Esophagus muscularis mucosa (tissue), 4 donors: Measurements from ENCODE around the gene SCART1.
"Not testable (repeated sequence)": the region's sequence is repeated elsewhere in the genome, so short reads cannot be mapped to it uniquely, and the experiment has no call there.

Source experiments
- EP300 ChIP-seq: sonication (generic); formaldehyde crosslinking; IDR thresholded peaks from one replicate; pipeline ENCODE4 v1.6.1; 2017; ENCODE audit warnings: antibody characterized with exemption
- POLR2AphosphoS5 ChIP-seq, 2 donors: sonication (generic); formaldehyde crosslinking; IDR thresholded peaks; one replicate each; pipeline ENCODE4 v1.6.1; 2017; ENCODE audit warnings: antibody characterized with exemption in 2 of 2
- TF ChIP-seq, protein P1 (sequence below), 3 experiments: fragments of 200-600 bp in 2 of 3; fragments of 450-650 bp in 1 of 3; sonication (generic) in 2 of 3; IDR thresholded peaks; one replicate each; pipeline ENCODE4 v1.5.1; 2017 to 2019; ENCODE audit warnings: antibody characterized with exemption in 3 of 3, mild to moderate bottlenecking in 2 of 3, moderate library complexity in 1 of 3

DNA sequence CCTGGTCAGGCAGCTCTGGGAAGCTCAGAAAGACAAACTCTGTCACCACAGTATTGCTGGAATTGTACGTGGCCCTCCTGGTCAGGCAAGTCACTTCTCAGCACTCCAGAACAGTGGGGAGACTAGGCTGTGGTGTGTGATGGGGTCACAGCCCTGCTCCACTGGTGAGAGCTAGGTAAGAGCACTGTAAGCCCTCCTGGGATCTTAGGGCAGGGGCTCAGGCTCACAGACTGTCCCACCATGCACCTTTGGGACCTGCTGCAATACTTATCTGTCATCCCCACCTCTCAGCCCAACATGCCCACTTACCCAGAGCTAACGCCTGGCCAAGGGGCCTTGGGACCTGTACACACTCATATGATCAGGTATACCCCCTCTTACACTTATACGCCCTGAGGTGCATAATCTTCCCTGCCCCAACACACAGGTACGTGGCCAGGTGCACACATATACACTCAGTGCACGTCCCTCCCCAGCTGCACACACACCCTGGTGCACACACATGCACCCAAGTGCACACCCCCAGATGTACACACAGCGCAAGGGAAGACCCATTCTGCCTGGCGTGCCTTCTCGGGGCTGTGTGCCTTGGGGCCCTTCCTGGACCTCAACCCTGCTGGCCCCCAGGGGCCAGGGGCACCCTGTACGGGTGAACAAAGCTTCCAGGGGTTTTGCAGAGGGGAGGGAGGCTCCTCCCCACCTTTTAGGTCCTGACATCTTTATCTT is 21.7 kb upstream of the SCART1 start:
- TF ChIP-seq EP300; POLR2AphosphoS5 (IDR thresholded peaks at IDR 0.05): not testable (repeated sequence)
- TF ChIP-seq, protein P1, sequence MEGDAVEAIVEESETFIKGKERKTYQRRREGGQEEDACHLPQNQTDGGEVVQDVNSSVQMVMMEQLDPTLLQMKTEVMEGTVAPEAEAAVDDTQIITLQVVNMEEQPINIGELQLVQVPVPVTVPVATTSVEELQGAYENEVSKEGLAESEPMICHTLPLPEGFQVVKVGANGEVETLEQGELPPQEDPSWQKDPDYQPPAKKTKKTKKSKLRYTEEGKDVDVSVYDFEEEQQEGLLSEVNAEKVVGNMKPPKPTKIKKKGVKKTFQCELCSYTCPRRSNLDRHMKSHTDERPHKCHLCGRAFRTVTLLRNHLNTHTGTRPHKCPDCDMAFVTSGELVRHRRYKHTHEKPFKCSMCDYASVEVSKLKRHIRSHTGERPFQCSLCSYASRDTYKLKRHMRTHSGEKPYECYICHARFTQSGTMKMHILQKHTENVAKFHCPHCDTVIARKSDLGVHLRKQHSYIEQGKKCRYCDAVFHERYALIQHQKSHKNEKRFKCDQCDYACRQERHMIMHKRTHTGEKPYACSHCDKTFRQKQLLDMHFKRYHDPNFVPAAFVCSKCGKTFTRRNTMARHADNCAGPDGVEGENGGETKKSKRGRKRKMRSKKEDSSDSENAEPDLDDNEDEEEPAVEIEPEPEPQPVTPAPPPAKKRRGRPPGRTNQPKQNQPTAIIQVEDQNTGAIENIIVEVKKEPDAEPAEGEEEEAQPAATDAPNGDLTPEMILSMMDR (IDR thresholded peaks at IDR 0.05) = not testable (repeated sequence)
